ENCODE measurements around the gene DSCAML1. TPM values are rescaled to one million over a fixed set of nuclear protein-coding genes. Genes with fewer than 3 reads are reported as not detected.

The DSCAML1 gene
- total RNA-seq, 6 experiments from 2014 or later = not detected

GRCh38 chr11:117554601-117555333, 242.2 kb downstream of the DSCAML1 start:
- Mint-ChIP-seq H3K27ac (no peak overlapping the region), H3K4me1 (ENCODE audit: low read depth) (no peaks in the 10 kb centered on the region), H3K36me3 (ENCODE audit: low read depth) (no peaks in the 10 kb centered on the region), H3K9me3 (no peaks in the 10 kb centered on the region), H3K27me3 (ENCODE audit: insufficient read depth) (peaks cover 51% of the 10 kb centered on the region), H3K4me3 (no peak overlapping the region)
- TF ChIP-seq CTCF (IDR thresholded peaks at IDR 0.05) = no peak
- DNase-seq = no peak

GRCh38 chr11:117552626-117553025, 244.4 kb downstream of the DSCAML1 start:
- DNase-seq = no peak
- H3K27ac Mint-ChIP-seq = no peak overlapping the region
- no peaks in the 10 kb centered on the region for H3K9me3 Mint-ChIP-seq
- no peaks in the 10 kb centered on the region for H3K36me3 Mint-ChIP-seq (ENCODE audit: low read depth)
- H3K27me3 Mint-ChIP-seq (ENCODE audit: insufficient read depth) = peaks cover 53% of the 10 kb centered on the region
- TF ChIP-seq CTCF (IDR thresholded peaks at IDR 0.05) = no peak
- no peak overlapping the region for H3K4me3 Mint-ChIP-seq
- H3K4me1 Mint-ChIP-seq (ENCODE audit: low read depth) = no peaks in the 10 kb centered on the region

- no peak overlapping the region for H3K4me3 Mint-ChIP-seq
- no peaks in the 10 kb centered on the region for H3K4me1 Mint-ChIP-seq (ENCODE audit: low read depth)
- no peak overlapping the region for H3K27ac Mint-ChIP-seq
- no peaks in the 10 kb centered on the region for H3K9me3 Mint-ChIP-seq
- peaks cover 53% of the 10 kb centered on the region for H3K27me3 Mint-ChIP-seq (ENCODE audit: insufficient read depth)
- no peak for DNase-seq
- no peak for TF ChIP-seq CTCF (IDR thresholded peaks at IDR 0.05)
- no peaks in the 10 kb centered on the region for H3K36me3 Mint-ChIP-seq (ENCODE audit: low read depth)
Observed at GRCh38 chr11:117551761-117552343, 245.2 kb downstream of the DSCAML1 start.

- H3K36me3 Mint-ChIP-seq (ENCODE audit: low read depth) = no peaks in the 10 kb centered on the region
- no peaks in the 10 kb centered on the region for H3K4me1 Mint-ChIP-seq (ENCODE audit: low read depth)
- no peak overlapping the region for H3K4me3 Mint-ChIP-seq
- TF ChIP-seq CTCF (IDR thresholded peaks at IDR 0.05) = no peak
- no peak for DNase-seq
- H3K27me3 Mint-ChIP-seq (ENCODE audit: insufficient read depth) = peaks cover 50% of the 10 kb centered on the region
- no peaks in the 10 kb centered on the region for H3K9me3 Mint-ChIP-seq
- no peak overlapping the region for H3K27ac Mint-ChIP-seq
Observed at GRCh38 chr11:117550466-117550865, 246.6 kb downstream of the DSCAML1 start.

- Mint-ChIP-seq H3K4me3 (no peak overlapping the region), H3K36me3 (ENCODE audit: low read depth) (no peaks in the 10 kb centered on the region), H3K27ac (no peak overlapping the region), H3K4me1 (ENCODE audit: low read depth) (no peaks in the 10 kb centered on the region), H3K9me3 (no peaks in the 10 kb centered on the region), H3K27me3 (ENCODE audit: insufficient read depth) (peaks cover 52% of the 10 kb centered on the region)
- TF ChIP-seq CTCF (IDR thresholded peaks at IDR 0.05) = no peak
- DNase-seq = no peak
Observed at GRCh38 chr11:117549417-117549816, 247.6 kb downstream of the DSCAML1 start.
